Hepatic stellate cell (primary cell): ENCODE measurements around the gene SEPTIN8.

Experiments used
- DNase-seq: peaks from one replicate; pipeline ENCODE4 v3.0.0; 2011; ENCODE audit warnings: low spot score

Gene SEPTIN8

DNA sequence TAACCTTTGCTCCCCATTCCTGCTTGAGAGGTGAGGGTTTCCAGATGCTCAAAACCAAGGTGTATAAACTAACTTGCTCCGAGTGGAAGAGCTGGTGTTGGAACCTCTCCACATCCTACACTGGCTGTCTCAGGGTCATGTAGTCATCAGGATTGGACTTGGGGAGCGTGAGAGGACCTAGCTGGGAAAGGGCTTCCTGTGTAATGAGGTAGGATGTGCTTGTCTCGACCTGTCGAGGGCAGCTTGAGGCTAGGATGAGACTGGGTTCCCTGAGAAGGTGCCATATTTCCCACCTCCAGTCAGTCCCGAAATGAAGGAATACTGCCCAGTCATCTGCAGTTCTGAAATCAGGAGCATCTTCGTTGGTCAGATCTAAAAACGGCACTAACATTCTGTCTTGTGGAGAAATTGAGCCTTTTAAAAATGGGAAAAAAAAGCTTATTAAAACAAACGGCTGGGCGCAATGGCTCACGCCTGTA, 28.5 kb downstream of the SEPTIN8 start:
- no peak for DNase-seq

DNA sequence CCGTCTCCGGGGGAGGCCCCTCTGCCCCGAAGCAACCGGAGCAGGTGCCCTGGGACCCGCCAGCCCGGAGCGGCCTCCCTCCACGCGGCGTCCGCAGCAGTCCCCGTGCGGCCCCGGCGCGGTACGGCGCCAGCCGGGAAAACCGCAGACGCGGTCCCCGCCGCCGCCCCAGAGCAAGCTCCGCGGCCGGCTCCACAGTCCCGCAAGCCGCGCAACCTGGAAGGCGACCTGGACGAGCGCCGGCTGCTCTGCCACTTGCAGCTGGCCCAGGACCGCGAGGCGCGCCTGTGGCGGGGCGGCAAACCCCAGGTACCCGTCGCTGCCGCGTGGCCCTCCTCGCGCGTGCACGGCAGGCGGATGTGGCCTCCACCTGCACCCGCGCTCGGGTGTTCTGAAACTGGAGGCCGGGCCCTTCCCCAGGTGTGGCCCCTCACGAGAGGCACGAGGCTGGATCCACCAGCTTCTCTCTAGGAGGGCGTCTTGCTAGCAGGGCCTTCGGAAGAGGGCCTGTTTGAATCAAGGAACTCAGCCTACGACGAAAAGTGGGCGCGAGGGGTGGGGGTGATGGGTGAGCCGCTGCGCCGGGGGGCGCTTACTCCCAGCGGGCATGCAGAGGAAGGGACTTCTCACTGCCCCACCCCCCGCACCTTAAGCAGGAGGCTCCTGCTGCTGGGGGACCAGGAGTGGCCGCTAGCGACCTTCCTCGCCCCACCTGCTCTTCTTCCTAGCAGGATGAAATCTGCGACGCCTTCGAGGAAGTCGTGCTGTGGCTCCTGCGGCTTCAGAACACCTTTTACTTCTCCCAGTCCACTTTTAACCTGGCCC, 29.2 kb downstream of the SEPTIN8 start:
- DNase-seq: no peak

DNA sequence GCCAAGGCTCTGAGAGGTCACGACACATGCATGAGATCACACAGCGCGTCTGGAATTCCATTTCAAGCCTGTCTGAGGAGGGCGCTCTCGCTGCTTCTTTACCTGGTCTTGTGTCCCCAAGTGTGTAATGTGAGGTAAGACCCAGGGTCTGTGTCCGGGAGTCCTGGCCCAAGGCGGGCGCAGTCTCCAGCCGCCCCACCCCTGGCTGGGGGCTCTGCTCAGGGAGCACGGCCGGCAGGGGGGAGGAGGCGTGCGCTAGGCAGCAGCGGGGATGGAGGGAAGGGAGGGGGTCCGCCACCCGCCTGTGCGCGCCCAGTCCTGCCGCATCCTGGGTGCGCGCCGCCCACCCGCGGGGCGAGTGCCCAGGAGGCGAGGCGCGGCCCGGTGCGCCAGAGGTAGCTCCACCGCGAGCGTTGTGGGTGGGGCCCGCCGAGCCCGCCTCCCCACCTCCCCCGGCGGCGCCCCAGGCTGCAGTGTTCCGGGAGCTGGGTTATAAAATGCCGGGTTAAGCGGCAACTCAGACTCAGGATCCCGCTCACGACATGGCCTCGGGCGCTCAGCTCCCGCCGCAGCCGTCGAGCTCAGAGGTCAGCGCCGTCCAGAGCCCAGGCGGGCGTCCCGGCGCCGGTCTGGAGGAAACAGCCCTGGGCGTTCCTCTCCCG, 30.0 kb downstream of the SEPTIN8 start, which contains the start of gene CCNI2:
Gene CCNI2, plus strand, starts transcription at position 473 of the 662 bp plus-strand sequence. Its CDS starts 70 bp downstream, at position 543.
- peak; percentile 44 for DNase-seq

DNA sequence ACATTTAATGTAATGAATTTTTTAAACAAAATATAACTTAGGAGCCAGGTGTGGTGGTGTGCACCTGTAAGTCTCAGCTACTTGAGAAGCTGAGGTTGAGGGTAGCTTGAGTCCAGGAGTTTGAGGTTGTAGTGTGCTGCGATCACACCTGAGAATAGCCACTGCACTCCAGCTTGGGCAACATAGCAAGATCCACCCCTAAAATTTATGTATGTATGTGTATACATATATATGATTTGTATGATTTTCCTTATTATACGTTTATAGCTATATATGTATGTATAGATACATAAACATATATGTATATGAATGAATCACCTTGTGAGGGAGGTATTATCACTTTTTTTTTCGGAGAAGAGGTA, 30.5 kb downstream of the SEPTIN8 start:
- DNase-seq: no peak

DNA sequence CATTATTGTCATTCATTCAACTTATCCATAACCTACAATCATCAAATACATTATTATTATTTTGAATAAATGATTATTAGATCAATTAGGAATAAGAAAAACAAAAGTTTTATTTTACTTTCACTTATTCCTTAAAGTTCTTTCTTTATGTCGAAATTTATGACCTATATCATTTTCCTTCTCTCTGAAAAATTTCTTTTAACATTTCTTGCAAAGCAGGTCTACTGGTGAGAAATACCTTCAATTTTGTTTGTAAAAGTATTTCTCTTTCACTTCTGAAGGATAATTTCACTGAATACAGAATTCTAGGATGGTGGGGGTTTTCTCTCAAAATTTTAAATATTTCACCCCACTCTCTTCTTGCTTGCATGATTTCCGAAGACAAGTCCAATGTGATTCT, 32.4 kb downstream of the SEPTIN8 start:
- no peak for DNase-seq

DNA sequence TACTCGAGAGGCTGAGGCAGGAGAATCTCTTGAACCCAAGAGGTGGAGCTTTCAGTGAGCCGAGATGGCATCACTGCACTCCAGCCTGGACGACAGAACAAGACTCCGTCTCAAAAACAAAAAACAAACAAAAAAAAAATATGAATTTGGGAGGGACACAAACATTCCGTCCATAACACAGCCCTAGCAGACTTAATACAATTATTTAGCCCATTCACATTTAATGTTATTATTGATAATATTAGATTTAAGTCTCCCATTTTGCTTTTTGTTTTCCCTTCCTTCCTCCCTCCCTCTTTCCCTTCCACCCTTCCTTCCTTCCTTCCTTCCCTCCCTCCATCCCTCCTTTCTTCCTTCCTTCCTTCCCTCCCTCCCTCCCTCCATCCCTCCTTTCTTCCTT, 34.4 kb downstream of the SEPTIN8 start:
- DNase-seq: no peak

DNA sequence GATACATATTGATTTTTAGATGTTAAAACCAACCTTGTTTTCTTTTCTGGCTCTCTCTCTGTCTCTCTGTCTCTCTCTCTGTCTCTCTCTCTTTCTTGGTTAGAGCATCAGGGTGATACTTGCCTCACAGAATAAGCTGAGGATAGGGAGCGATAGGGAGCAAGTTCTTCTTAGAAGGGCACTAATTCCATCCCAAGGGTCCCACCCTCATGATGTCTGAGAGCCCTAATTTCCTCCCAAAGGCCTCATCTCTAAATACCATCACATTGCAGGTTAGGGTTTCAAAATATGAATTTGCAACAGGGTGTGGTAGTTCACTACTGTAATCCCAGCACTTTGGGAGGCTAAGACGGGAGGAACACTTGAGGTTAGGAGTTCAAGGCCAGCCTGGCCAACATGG, 34.9 kb downstream of the SEPTIN8 start:
- no peak for DNase-seq

DNA sequence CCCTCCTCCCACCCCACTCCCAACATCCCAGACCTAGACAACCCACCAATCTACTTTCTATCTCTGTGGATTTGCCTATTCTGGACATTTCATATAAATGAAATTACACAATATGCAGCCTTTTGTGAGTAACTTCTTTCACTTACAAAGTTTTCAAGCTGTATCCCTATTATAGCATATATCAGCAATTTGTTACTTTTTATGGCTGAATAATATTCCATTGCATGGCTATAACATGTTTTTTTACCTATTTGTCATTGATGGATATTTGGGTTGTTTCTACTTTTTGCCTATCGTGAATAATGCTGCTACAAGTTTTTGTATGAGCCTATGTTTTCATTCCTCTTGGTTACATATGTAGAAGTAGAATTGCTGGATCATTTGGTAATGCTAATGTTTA, 37.8 kb downstream of the SEPTIN8 start:
- no peak for DNase-seq

DNA sequence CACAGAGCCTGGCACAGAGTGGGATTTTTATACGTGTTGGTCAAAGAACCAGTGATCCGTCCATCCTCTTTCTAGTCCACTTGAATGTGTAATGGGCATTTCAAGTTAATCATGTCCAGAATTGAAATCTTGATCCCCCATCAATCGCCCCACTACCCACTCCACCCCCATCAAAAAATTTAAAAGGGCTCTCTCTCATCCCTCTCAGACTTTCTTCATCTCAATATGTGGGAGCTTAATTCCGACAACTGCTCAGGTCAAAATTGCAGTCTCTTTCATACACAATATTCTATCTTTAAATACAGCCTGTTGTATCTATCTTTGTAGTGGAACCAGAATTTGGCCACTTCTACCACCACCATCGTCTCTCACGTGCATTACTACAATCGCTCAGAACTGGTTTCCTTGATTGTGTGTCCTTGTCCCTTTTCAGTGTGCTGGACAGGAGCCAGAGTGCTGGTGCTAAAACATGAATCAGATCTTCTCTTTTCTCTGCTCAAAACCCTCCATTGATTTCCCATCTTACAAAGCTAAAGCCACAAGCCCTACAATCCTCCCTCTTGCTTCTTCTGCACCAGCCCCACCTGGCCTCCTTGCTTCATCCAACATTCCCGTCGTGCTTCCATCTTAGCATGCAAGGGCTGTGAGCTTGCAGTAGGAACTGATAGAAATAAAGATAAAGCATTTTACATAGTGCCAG, 38.9 kb downstream of the SEPTIN8 start:
- no peak for DNase-seq

DNA sequence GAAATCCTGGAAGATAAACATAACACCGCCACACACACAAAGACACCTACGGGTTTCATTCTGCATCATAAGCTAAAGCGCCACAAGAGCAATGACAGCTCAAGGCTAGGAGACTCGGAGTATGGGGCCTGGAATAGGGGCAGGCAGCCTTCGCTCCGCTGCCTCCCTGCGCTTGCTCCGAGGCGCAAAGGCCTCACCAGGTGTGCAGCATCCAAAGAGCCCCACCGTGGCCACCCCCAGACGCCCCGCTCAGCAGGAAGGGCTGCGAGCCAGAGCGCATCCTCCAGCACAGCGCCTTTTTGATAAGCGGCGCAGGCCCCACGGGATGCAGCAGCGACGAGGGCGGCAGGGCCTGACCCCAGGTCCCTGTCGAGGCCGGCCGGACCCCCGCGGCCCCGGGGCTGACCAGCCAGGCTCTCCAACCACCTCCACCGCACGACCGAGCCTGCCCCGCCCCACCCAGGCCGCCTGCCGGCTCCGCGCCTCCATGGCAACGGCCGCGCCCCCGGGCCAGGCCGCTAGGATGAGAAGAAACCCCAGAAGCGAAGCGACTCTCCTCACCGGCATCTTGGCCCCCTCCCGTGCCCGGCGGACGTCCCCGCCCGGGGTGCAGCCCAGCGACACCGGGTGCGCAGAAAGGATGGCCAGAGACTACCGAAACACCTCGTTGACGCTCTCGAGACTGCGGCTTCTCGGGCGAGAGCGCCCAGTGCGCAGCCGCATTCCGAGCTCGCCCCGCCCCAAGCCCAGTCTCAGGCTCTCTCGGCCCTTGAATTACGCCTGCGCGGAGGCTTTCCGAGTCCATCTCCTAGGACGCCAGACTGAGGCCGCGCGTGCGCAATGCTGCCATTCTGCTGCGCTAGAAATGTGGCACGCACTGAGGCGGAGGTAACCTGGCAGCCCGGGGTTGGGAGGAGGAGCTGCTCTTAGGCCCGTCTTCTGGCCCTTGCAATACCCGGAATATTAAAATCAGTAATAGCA, 39.9 kb downstream of the SEPTIN8 start, which contains the start of gene KIF3A:
Gene KIF3A, minus strand, starts transcription at position 694 of the 981 bp plus-strand sequence. Its CDS starts 127 bp downstream, at position 567.
- DNase-seq: peak; percentile 100

DNA sequence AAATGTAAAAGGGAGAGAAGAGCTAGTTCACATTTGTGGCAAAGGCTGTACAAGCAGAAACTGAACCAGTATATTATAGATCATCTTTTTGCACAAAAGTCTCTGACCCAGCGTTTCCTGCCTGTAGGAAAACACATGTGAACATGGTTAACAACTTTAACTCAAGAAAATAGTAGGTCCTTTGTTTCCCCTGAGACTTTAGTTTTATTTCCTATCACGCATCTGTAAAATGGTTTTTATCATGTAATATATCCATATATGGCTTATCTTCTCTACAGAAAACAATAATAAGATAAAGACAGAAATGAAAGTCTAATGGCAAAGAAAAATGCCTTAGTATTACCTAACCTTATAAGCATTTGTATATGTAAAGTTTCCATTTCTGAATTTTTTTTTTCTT, 42.4 kb downstream of the SEPTIN8 start:
- no peak for DNase-seq

DNA sequence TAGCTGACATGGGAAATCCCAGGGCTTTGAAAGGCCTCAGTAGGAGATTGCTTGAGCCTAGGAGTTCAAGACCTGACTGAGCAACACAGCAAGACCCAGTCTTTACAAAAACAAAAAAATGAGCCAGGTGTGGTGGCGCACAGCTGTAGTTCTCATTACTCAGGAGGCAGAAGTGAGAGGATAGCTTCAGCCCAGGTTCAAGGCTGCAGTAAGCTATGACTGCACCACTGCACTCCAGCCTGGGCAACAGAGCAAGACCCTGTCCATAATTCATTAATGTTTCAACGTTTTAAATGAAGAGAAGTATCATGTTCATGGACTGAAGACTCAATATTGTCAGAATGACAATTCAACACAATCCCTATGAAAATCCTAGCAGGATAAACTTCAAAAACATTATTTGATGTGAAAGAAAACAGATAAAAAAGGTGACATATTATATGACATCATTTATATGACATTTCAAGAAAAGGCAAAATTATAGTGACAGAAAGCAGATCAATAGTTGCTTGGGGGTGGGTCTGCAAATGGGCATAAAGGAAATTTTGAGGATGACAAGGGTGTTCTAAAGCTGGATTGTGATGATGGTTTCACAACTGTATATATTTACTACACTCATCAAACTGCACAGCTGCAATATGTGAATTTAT, 43.4 kb downstream of the SEPTIN8 start:
- no peak for DNase-seq

DNA sequence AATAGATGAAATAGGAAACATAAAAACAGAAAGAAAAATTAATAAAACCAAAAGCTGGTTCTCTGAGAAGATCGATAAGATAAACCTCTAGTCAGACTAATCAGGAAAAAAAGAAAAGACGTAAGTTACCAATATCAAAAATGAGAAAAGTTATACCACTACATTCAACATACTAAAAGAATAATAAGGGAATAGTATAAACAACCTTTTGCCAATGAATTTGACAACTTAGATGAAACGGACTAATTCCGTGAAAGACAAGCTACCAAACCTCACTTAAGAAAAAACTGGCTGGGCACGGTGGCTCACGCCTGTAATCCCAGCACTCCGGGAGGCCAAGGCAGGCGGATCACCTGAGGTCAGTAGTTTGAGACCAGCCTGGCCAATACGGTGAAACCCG, 47.1 kb downstream of the SEPTIN8 start:
- DNase-seq: no peak

DNA sequence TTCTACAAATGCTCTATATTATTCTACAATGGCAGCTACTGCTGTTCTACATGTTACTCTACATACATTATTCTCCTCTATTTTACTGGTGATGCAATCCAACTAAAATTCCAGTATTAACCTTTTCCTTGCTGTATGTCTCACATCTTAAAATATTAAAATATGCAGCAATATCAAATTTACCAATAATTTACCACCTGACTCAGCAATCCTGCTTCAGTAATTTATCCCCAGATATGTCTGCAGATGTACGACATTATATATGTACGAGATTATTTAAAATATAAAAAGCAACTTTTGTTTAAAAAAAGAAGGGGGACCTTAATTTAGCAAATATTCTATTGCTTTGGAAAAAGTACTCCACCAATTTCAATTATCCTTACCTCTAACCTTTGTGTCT, 51.3 kb downstream of the SEPTIN8 start:
- no peak for DNase-seq

DNA sequence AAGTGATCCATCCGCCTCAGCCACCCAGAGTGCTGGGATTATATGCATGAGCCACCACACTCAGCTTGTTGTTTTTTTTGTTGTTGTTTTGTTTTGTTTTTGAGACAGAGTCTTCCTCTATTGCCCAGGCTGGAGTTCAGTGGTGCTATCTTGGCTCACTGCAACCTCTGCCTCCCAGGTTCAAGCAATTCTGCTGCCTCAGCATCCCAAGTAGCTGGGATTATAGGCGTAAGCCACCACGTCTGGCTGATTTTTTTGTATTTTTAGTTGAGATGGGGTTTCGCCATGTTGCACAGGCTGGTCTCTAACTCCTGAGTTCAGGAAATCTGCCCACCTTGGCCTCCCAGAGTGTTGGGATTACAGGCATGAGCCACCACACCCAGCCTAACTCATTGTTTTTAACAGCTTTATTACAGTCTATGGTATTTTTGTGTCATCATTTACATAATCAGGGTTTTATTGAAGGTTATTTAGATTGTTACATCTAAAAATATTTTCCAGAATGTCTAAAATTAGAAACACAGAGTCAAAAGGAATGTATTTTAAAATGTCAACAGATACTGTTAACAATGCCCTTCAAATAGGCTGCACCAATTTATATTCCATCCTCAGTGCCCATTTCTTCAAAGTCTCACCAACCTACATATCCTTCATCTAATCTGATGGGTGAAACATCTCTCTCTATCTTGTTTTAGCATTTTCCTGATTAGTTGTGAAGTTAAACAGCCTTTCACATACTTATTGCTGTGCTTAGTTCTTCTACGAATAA, 58.3 kb downstream of the SEPTIN8 start:
- no peak for DNase-seq

DNA sequence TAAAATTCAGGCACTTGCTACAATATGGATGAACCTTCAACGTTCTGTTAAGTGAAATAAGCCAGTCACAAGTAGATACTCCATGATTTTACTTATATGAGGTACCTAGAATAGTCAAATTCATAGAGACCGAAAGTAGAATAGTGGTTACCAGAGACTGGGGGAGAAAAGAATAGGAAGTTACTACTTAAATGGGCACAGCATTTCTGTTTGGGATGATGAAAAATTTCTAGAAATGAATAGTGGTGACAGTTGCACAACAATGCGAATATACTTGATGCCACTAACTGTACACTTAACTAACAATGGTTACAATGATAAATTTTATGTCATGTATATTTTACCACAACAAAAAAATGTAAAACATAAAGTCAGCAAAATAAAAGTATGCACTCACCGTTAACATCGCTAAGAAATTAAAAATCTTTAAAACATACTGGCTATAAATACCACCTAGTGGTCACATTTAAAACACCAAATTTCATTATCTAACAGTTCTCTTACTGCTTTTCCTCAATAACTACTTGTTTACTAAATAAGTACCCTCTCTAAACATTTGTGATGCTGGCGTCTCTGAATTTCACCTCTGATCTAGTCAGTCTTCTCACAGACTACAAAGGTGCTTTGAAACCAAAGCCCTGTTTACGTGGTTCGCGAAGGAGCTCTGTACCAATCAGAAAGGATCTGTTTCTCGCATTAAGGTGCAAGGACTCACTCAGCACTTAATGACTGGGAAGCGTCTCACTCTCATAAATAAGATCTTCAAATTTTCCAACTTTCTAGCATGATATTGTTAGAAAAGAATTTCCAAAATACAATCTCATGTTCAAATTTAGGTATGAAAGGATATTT, 62.4 kb downstream of the SEPTIN8 start:
- DNase-seq: no peak

DNA sequence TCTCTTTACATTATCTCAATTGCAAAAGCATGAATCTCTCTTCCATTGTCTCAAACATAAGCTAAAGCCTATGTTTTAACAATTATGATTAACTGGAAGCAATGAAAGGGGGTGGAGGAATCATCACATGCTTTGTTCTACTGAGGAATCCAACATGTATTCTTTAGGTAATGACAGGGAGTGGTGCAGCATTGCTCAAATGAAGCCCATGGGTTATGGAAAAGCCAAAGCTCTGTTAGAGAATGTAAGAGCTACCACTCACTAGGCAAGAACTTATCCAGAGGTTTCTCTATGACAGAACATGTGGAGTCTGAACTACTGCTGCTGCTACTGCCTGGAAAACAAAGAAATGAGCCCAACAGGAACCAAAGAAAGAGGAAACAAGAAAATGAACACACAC, 68.4 kb downstream of the SEPTIN8 start:
- DNase-seq: no peak

DNA sequence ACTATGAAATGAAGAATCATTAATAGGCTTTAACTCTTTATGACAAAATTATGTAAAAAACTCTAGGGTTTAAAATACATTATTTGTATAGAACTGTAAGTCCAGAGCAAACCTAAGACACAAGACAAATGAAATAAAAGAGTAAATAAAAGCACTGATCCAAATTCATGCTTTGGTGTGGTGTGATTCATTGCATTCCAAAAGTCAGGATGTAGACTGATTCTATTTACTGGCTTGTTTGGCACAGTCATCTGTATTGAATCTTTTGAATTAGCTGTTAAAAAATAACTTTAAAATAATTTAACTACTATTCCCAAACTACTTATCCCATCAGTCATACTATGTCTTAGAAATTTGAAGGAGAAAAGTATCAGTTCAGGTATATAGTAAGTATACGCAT, 72.2 kb downstream of the SEPTIN8 start:
- peak; percentile 26 for DNase-seq
